H1 (cell line): ENCODE data around the gene CELF4. TPM values are rescaled to one million over a fixed set of nuclear protein-coding genes. Genes with fewer than 3 reads are reported as not detected.

Experiments used
- CTCF ChIA-PET: fragments of 300-600 bp; sonication (Branson Sonifier 250); formaldehyde crosslinking; loops from one replicate; lab custom pipeline; 2021; ENCODE audit not compliant: partially characterized antibody; lab: Charles Lee
- POLR2A ChIA-PET: fragments of 300-600 bp; sonication (Branson Sonifier 250); formaldehyde crosslinking; loops from one replicate; lab custom pipeline; 2021; ENCODE audit warnings: inconsistent platforms; ENCODE audit not compliant: partially characterized antibody; lab: Charles Lee
- DNase-seq, 2 experiments: peaks; one replicate each; pipeline versions ENCODE4 v3.0.0 to v3.0.0-alpha.2; 2010 to 2022; ENCODE audit warnings: low spot score in 2 of 2, low read depth in 1 of 2, mixed read lengths in 1 of 2
- FAIRE-seq: peaks from 2 replicates; lab custom pipeline; 2011; peaks lifted over from hg19 to GRCh38; lab: Jason Lieb, UNC
- H2AFZ ChIP-seq: 2 replicates; pipeline ENCODE4 v1.8.1; 2012; ENCODE audit warnings: low read length, inconsistent platforms
- H2AK5ac ChIP-seq: 2 replicates; pipeline ENCODE4 v1.6.1; 2013; ENCODE audit warnings: low read depth, low read length
- H2BK120ac ChIP-seq: replicated peaks from 2 replicates; pipeline ENCODE3; 2013; ENCODE audit warnings: low read depth, low read length, inconsistent platforms
- H2BK12ac ChIP-seq: 2 replicates; pipeline ENCODE4 v1.6.1; 2013; ENCODE audit warnings: low read depth, low read length
- H2BK15ac ChIP-seq: 2 replicates; pipeline ENCODE4 v1.6.1; 2013; ENCODE audit warnings: low read length
- H2BK20ac ChIP-seq: 2 replicates; pipeline ENCODE4 v1.6.1; 2013; ENCODE audit warnings: low read length
- H2BK5ac ChIP-seq: 2 replicates; pipeline ENCODE4 v1.6.1; 2013; ENCODE audit warnings: low read depth, low read length
- H3K14ac ChIP-seq: 2 replicates; pipeline ENCODE4 v1.6.1; 2013; ENCODE audit warnings: inconsistent platforms; ENCODE audit not compliant: insufficient read length
- H3K18ac ChIP-seq: 2 replicates; pipeline ENCODE4 v1.6.1; 2013; ENCODE audit warnings: low read length; ENCODE audit errors: extremely low read depth
- H3K23ac ChIP-seq: 2 replicates; pipeline ENCODE4 v1.6.1; 2013; ENCODE audit warnings: inconsistent platforms; ENCODE audit not compliant: insufficient read length
- H3K23me2 ChIP-seq: 2 replicates; pipeline ENCODE4 v1.6.1; 2013; ENCODE audit warnings: low read depth, low read length
- H3K27ac ChIP-seq: 2 replicates; pipeline ENCODE4 v1.6.1; 2011; ENCODE audit warnings: low read depth, low read length, inconsistent platforms
- H3K27me3 ChIP-seq, 4 experiments: replicated peaks in 1 of 4; 1 replicate in 1 of 4; 2 replicates in 3 of 4; pipeline versions ENCODE4 v1.6.1 to v1.8.1; 2011 to 2013; ENCODE audit warnings: low read length in 3 of 4, mild to moderate bottlenecking in 3 of 4, inconsistent platforms in 2 of 4, mixed read lengths in 2 of 4, moderate library complexity in 1 of 4; ENCODE audit not compliant: control insufficient read depth in 3 of 4, insufficient read depth in 3 of 4; ENCODE audit errors: extremely low read depth in 1 of 4
- H3K36me3 ChIP-seq, 4 experiments: 2 replicates each; pipeline versions ENCODE4 v1.6.1 to v1.8.1; 2011 to 2013; ENCODE audit warnings: mild to moderate bottlenecking in 4 of 4, low read length in 3 of 4, moderate library complexity in 2 of 4, control low read depth in 1 of 4, inconsistent platforms in 1 of 4; ENCODE audit not compliant: insufficient read depth in 4 of 4, control insufficient read depth in 2 of 4
- H3K4ac ChIP-seq: replicated peaks from 2 replicates; pipeline ENCODE3; 2013; ENCODE audit warnings: low read length, low read depth, mixed read lengths, inconsistent platforms; ENCODE audit not compliant: insufficient read length
- H3K4me1 ChIP-seq, 4 experiments: replicated peaks in 1 of 4; 1 replicate in 1 of 4; 2 replicates in 3 of 4; pipeline versions ENCODE4 v1.6.1 to v1.8.1; 2011 to 2013; ENCODE audit warnings: low read length in 3 of 4, inconsistent platforms in 2 of 4, mixed read lengths in 1 of 4; ENCODE audit not compliant: insufficient read depth in 4 of 4, control insufficient read depth in 3 of 4
- H3K4me2 ChIP-seq, 2 experiments: 2 replicates each; pipeline versions ENCODE4 v1.6.1 to v1.8.1; 2011 to 2013; ENCODE audit warnings: low read depth in 2 of 2, low read length in 2 of 2, control low read depth in 1 of 2, inconsistent platforms in 1 of 2, mild to moderate bottlenecking in 1 of 2; ENCODE audit not compliant: insufficient read depth in 1 of 2
- H3K4me3 ChIP-seq, 4 experiments: fragments of 200-600, 300-600 bp in 1 of 4; sonication (generic), shearing (Covaris generic), sonication (Bioruptor Twin) in 1 of 4; 2 replicates each; pipeline versions ENCODE4 v1.5.1 to v1.8.1; 2011 to 2016; ENCODE audit warnings: low read length in 4 of 4, low read depth in 3 of 4, control low read depth in 2 of 4, inconsistent platforms in 2 of 4, mild to moderate bottlenecking in 2 of 4, mixed read lengths in 1 of 4, moderate library complexity in 1 of 4; ENCODE audit not compliant: insufficient read depth in 2 of 4; ENCODE audit errors: extremely low read depth in 1 of 4
- H3K56ac ChIP-seq: replicated peaks from 2 replicates; pipeline ENCODE3; 2013; ENCODE audit warnings: low read depth, mild to moderate bottlenecking, mixed read lengths, low read length, inconsistent platforms; ENCODE audit not compliant: insufficient read length
- H3K79me1 ChIP-seq: 2 replicates; pipeline ENCODE4 v1.6.1; 2013; ENCODE audit warnings: low read depth, low read length, control low read depth
- H3K79me2 ChIP-seq, 2 experiments: 2 replicates each; pipeline versions ENCODE4 v1.6.1 to v1.8.1; 2012 to 2013; ENCODE audit warnings: low read length in 2 of 2, mild to moderate bottlenecking in 2 of 2, inconsistent platforms in 1 of 2; ENCODE audit not compliant: insufficient read depth in 2 of 2, control insufficient read depth in 1 of 2
- H3K9ac ChIP-seq, 4 experiments: replicated peaks in 1 of 4; 1 replicate in 1 of 4; 2 replicates in 3 of 4; pipeline versions ENCODE4 v1.6.1 to v1.8.1; 2011 to 2013; ENCODE audit warnings: low read depth in 3 of 4, low read length in 3 of 4, control low read depth in 2 of 4, mild to moderate bottlenecking in 2 of 4, moderate library complexity in 2 of 4, inconsistent platforms in 1 of 4; ENCODE audit errors: extremely low read depth in 1 of 4
- H3K9me3 ChIP-seq, 2 experiments: 2 replicates each; pipeline versions ENCODE4 v1.6.1 to v1.8.1; 2012 to 2013; ENCODE audit warnings: mild to moderate bottlenecking in 2 of 2, moderate library complexity in 2 of 2, control low read depth in 1 of 2, inconsistent platforms in 1 of 2, low read depth in 1 of 2, low read length in 1 of 2, mixed read lengths in 1 of 2; ENCODE audit not compliant: insufficient read depth in 2 of 2
- H4K20me1 ChIP-seq, 2 experiments: replicated peaks in 1 of 2; 2 replicates each; pipeline versions ENCODE3 to v1.8.1; 2011 to 2013; ENCODE audit warnings: inconsistent platforms in 2 of 2, low read length in 2 of 2, mild to moderate bottlenecking in 1 of 2; ENCODE audit not compliant: insufficient read depth in 2 of 2, control insufficient read depth in 1 of 2
- H4K5ac ChIP-seq: 2 replicates; pipeline ENCODE4 v1.6.1; 2013; ENCODE audit warnings: low read length, low read depth, mixed read lengths, inconsistent platforms; ENCODE audit not compliant: insufficient read length
- H4K8ac ChIP-seq: 2 replicates; pipeline ENCODE4 v1.8.0; 2013; ENCODE audit warnings: mild to moderate bottlenecking, moderate library complexity, low read length, inconsistent platforms; ENCODE audit not compliant: insufficient read depth; ENCODE audit errors: extremely low read depth
- H4K91ac ChIP-seq: replicated peaks from 2 replicates; pipeline ENCODE3; 2013; ENCODE audit warnings: low read length, mixed read lengths, inconsistent platforms; ENCODE audit not compliant: insufficient read length
- BCL11A ChIP-seq, 2 experiments: IDR thresholded peaks; one replicate each; pipeline ENCODE4 v1.6.1; 2011; ENCODE audit warnings: low read depth in 2 of 2, low read length in 2 of 2, mild to moderate bottlenecking in 2 of 2
- EGR1 ChIP-seq: IDR thresholded peaks from 2 replicates; pipeline ENCODE4 v1.6.1; 2011; ENCODE audit warnings: low read depth, low read length, borderline replicate concordance
- HDAC6 ChIP-seq: IDR thresholded peaks from one replicate; pipeline ENCODE4 v1.7.1; 2012; ENCODE audit warnings: low read depth, mild to moderate bottlenecking, inconsistent platforms, low read length, moderate library complexity
- SP2 ChIP-seq: IDR thresholded peaks from 2 replicates; pipeline ENCODE4 v1.6.1; 2012; ENCODE audit warnings: mild to moderate bottlenecking, low read length, inconsistent platforms
- WGBS, 2 experiments: shearing (Covaris generic) in 1 of 2; methylation state at CpG; one replicate each; pipeline versions ENCODE4 v1.1.6 to v1.1.7; 2013 to 2015; ENCODE audit warnings: low lambda C conversion rate in 2 of 2, mixed read lengths in 2 of 2, inconsistent platforms in 1 of 2, low coverage in 1 of 2, missing lambda C conversion rate in 1 of 2; ENCODE audit not compliant: insufficient replicate concordance in 2 of 2, insufficient coverage in 1 of 2, insufficient read length in 1 of 2; ENCODE audit errors: extremely low coverage in 1 of 2, missing lambda C conversion rate in 1 of 2; 5-methylcytosine and 5-hydroxymethylcytosine counted together
- polyA plus RNA-seq, 7 experiments: library from polyadenylated mRNA; depleted of rRNA in 3 of 7; stranded (reverse) in 5 of 7; unstranded in 2 of 7; fragments of >200 nt in 5 of 7; fragments of 200-250 nt in 2 of 7; gene quantifications; 1 replicate in 5 of 7; 2 replicates in 1 of 7; 4 replicates in 1 of 7; pipeline versions ENCODE4 v1.2.1 to v1.2.3, GENCODE V29; 2011 to 2013; ENCODE audit warnings: missing spikeins in 2 of 7, mixed read lengths in 2 of 7
- total RNA-seq: library from RNA; stranded (reverse); fragmentation: NEBNext Ultra II Directional; extraction: Animal tissue kit (Norgen Biotek cat#: 25700); gene quantifications from 2 replicates; pipeline ENCODE4 v1.2.1, GENCODE V29; 2021

Gene CELF4
- total and polyA plus RNA-seq, 2 of the 8 experiments (the other 6 are each of a cell fraction or from before 2014, with no cell fraction given) = 1.6 to 3.4 TPM

DNA sequence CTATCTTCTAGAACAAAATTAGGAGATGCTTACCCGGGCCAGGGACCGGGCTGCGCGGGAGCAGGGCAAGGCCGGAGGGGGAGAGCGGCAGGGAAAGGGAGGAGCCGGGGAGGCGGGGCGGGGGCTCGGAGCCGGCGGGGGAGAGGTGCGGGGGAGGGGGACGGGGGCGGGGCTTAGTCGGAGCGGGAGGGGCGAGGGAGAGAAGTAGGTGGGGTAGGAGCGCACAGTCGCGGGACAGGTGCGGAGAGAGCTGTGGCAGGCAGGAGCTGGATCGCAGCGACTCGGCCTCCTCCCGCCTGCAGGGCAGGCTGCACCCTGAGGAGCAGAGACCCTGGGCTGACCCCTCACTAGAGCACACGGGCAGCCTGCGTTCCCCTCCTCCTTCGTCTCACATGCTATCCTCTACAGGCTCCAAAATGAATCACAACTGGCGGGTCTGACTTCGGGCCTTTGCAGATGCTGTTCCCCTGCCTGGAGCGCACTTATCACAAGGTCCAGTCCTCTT lies 290.3 kb downstream of the CELF4 start:
- no peak overlapping the region for H2AFZ ChIP-seq
- H3K14ac ChIP-seq = no peak overlapping the region
- H3K36me3 ChIP-seq = no peaks in the 10 kb centered on the region
- H3K23me2 ChIP-seq = no peaks in the 10 kb centered on the region
- no peak overlapping the region for H3K23ac ChIP-seq
- no peaks in the 10 kb centered on the region; a peak in 1 of 7 replicates for H3K4me1 ChIP-seq
- H3K4me3 ChIP-seq = no peak overlapping the region
- no peak overlapping the region for H4K91ac ChIP-seq
- H4K8ac ChIP-seq = peak overlapping the region; percentile 31
- no peak overlapping the region for H3K27ac ChIP-seq
- H2BK15ac ChIP-seq = no peak overlapping the region
- POLR2A ChIA-PET = interaction anchor here (1.0 to 1.7 kb wide), 2 partner anchors 22 to 38 kb away, joined by 3 read pairs; no protein-coding TSS in a partner anchor
- FAIRE-seq = no peak
- H3K9ac ChIP-seq = no peak overlapping the region
- no peaks in the 10 kb centered on the region for H3K79me2 ChIP-seq
- H3K79me1 ChIP-seq = no peaks in the 10 kb centered on the region
- CTCF ChIA-PET = interaction anchor here (2.0 to 3.5 kb wide), 2 partner anchors 8 to 20 kb away, joined by 5 to 24 read pairs; no protein-coding TSS in a partner anchor
- H2BK120ac ChIP-seq = no peak overlapping the region
- no peak for TF ChIP-seq SP2
- no peak for TF ChIP-seq HDAC6
- no peak for TF ChIP-seq EGR1
- no peak for TF ChIP-seq BCL11A (IDR thresholded peaks at IDR 0.05; ENCODE audit: low read depth in 2 of 2, low read length in 2 of 2)
- peaks cover 0 to 6% of the 10 kb centered on the region in 2 experiments for H4K20me1 ChIP-seq
- no peak overlapping the region for H2BK20ac ChIP-seq
- H3K27me3 ChIP-seq = no peaks in the 10 kb centered on the region
- peaks cover 0 to 12% of the 10 kb centered on the region in 2 experiments; a peak in 1 of 4 replicates for H3K9me3 ChIP-seq
- H3K18ac ChIP-seq = no peak overlapping the region
- H2BK5ac ChIP-seq = no peak overlapping the region
- H2AK5ac ChIP-seq = no peak overlapping the region
- H3K56ac ChIP-seq = no peak overlapping the region
- 80% methylated on average over 11 of the region's 32 CpGs; no CpG with 5 or more reads in 1 of the 2 experiments for WGBS, 2 experiments
- no peak overlapping the region for H4K5ac ChIP-seq
- H3K4ac ChIP-seq = no peak overlapping the region
- DNase-seq = no peak
- no peak overlapping the region for H2BK12ac ChIP-seq
- H3K4me2 ChIP-seq = no peak overlapping the region
